Calu3 (cell line): ENCODE results near the gene SPP2. TPM values are rescaled to one million over a fixed set of nuclear protein-coding genes. Genes with fewer than 3 reads are reported as not detected.

ENCODE experiments used
- BruUV-seq: library from RNA; stranded (reverse); fragments of 400-500 nt; replicated peaks from 2 replicates; lab custom pipeline; 2021; lab: Mats Ljungman, UMichigan
- CTCF ChIA-PET: fragments of 300-600 bp; sonication (Branson Sonifier 250); formaldehyde crosslinking; loops from one replicate; lab custom pipeline; 2022; ENCODE audit warnings: antibody characterized with exemption; lab: Charles Lee
- DNase-seq: peaks from one replicate; pipeline ENCODE4 v3.0.0; 2022
- H3K27ac Mint-ChIP-seq: one replicate; pipeline ENCODE4 v1.8.0; 2022; ENCODE audit warnings: mixed read lengths; ENCODE audit not compliant: unreplicated experiment
- H3K27me3 Mint-ChIP-seq: one replicate; pipeline ENCODE4 v1.8.0; 2022; ENCODE audit warnings: mixed read lengths; ENCODE audit not compliant: unreplicated experiment
- H3K36me3 Mint-ChIP-seq: one replicate; pipeline ENCODE4 v1.8.0; 2022; ENCODE audit warnings: mild to moderate bottlenecking, moderate library complexity, mixed read lengths; ENCODE audit not compliant: insufficient read depth, unreplicated experiment
- H3K4me1 Mint-ChIP-seq: one replicate; pipeline ENCODE4 v1.8.0; 2022; ENCODE audit warnings: mild to moderate bottlenecking, low read depth, mixed read lengths; ENCODE audit not compliant: unreplicated experiment
- H3K4me3 Mint-ChIP-seq: one replicate; pipeline ENCODE4 v1.8.0; 2022; ENCODE audit warnings: mild to moderate bottlenecking, low read depth, moderate library complexity, mixed read lengths; ENCODE audit not compliant: unreplicated experiment
- H3K9me3 Mint-ChIP-seq: one replicate; pipeline ENCODE4 v1.8.0; 2022; ENCODE audit warnings: low read depth, mixed read lengths; ENCODE audit not compliant: unreplicated experiment
- CTCF ChIP-seq: fragments of 200-600 bp; IDR thresholded peaks from one replicate; pipeline ENCODE4 v1.8.0; 2022; ENCODE audit warnings: antibody characterized with exemption; ENCODE audit not compliant: unreplicated experiment
- intact Hi-C: fragments of 100-400 bp; cut with micrococcal nuclease; formaldehyde crosslinking; loops from one replicate; pipeline ENCODE4 v1.10.0; 2022; ENCODE audit not compliant: unreplicated experiment
- total RNA-seq: library from RNA; stranded (reverse); gene quantifications from 2 replicates; pipeline ENCODE4 v1.2.3, GENCODE V29; 2022

The SPP2 gene
- total RNA-seq, 1 experiment from 2014 or later, result not detected

GRCh38 chr2:234019896-234020295 is 30.6 kb upstream of the SPP2 start:
- Mint-ChIP-seq H3K4me1 (no peaks in the 10 kb centered on the region), H3K9me3 (peaks cover 2% of the 10 kb centered on the region), H3K27ac (no peak overlapping the region), H3K36me3 (no peaks in the 10 kb centered on the region), H3K4me3 (no peak overlapping the region), H3K27me3 (no peaks in the 10 kb centered on the region)
- no peak for TF ChIP-seq CTCF
- intact Hi-C loops, result no loop called here
- BruUV-seq, result no TSS peak
- DNase-seq, result no peak
- CTCF ChIA-PET, result no interaction called here

GRCh38 chr2:234020332-234020731 is 30.2 kb upstream of the SPP2 start:
- Mint-ChIP-seq H3K4me1 (no peaks in the 10 kb centered on the region), H3K36me3 (no peaks in the 10 kb centered on the region), H3K27me3 (no peaks in the 10 kb centered on the region), H3K9me3 (peaks cover 2% of the 10 kb centered on the region), H3K4me3 (no peak overlapping the region), H3K27ac (no peak overlapping the region)
- BruUV-seq, result no TSS peak
- intact Hi-C loops, result no loop called here
- CTCF ChIA-PET, result no interaction called here
- DNase-seq, result no peak
- TF ChIP-seq CTCF, result no peak

- H3K36me3 Mint-ChIP-seq, result no peaks in the 10 kb centered on the region
- intact Hi-C loops, result no loop called here
These were observed 28.1 kb upstream of the SPP2 start for GRCh38 chr2:234022424-234022823.

GRCh38 chr2:234024304-234024703 is 26.2 kb upstream of the SPP2 start:
- peaks cover 10% of the 10 kb centered on the region for H3K9me3 Mint-ChIP-seq
- peaks cover 25% of the 10 kb centered on the region for H3K4me1 Mint-ChIP-seq
- H3K27me3 Mint-ChIP-seq, result no peaks in the 10 kb centered on the region
- CTCF ChIA-PET, result no interaction called here
- BruUV-seq, result no TSS peak
- TF ChIP-seq CTCF, result no peak
- intact Hi-C loops, result no loop called here
- H3K4me3 Mint-ChIP-seq, result no peak overlapping the region
- no peak overlapping the region for H3K27ac Mint-ChIP-seq
- no peak for DNase-seq
- no peaks in the 10 kb centered on the region for H3K36me3 Mint-ChIP-seq

More at GRCh38 chr2:234022424-234022823, 28.1 kb upstream of the SPP2 start:
- DNase-seq, result no peak
- TF ChIP-seq CTCF, result no peak
- Mint-ChIP-seq H3K27me3 (no peaks in the 10 kb centered on the region), H3K9me3 (peaks cover 6% of the 10 kb centered on the region), H3K4me1 (peaks cover 15% of the 10 kb centered on the region), H3K27ac (no peak overlapping the region), H3K4me3 (no peak overlapping the region)
- BruUV-seq, result no TSS peak
- CTCF ChIA-PET, result interaction anchor here (0.6 kb wide), 1 partner anchor 52 kb away, joined by 10 read pairs; no protein-coding TSS in a partner anchor
